ENCODE measurements around the gene JCAD.

Gene JCAD

DNA sequence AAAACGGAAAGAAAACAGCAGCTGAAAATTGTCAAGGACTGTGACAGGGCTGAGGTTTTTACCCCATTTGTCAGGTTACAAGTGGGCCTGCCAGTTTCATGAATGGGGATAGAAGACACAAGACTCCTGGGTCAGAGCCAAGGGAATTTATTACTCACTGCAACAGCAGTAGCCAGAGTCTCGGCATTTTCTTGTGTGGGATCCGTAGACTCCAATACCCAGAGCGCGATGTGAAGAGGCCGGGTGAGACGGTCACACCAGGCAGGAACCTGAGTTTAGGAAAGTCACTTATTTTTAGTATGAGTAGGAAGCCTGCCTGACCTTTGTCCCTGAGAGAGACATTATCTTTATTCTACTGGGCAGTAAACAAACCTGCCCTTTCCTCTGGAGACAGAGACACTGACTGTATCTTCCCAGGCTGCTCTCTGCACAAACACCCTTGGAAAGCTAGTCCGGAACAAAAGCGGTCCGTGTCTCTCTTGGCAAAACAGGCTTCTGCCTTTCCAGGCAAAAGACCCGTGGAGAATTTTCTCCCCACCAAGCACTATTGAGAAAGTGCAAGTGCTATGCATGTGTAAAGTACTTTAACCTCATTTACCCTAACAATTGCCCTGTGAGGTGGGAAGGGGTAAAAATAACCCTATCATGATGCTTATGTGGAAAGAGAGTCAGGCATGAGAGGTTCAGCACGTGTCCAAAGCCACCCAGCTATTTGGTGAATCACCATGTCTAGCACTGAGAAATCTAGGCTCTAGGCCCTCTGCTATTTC, 58.4 kb downstream of the JCAD start:
- no peak overlapping the region for H3K4me3 ChIP-seq (IDR thresholded peaks at IDR 0.05; ENCODE audit: insufficient read depth, low read depth, low read length)
- H3K36me3 ChIP-seq (ENCODE audit: insufficient read depth), result no peaks in the 10 kb centered on the region
- peaks cover 12% of the 10 kb centered on the region for H3K4me1 ChIP-seq (ENCODE audit: low read depth, poor library complexity, severe bottlenecking)
- no peak overlapping the region for H3K4me2 ChIP-seq
- no peak for TF ChIP-seq CTCF (conservative IDR thresholded peaks at IDR 0.05; ENCODE audit: low read depth, low read length)
- no peaks in the 10 kb centered on the region for H3K79me2 ChIP-seq (ENCODE audit: insufficient read depth, low read depth)
- no peaks in the 10 kb centered on the region for H3K27me3 ChIP-seq (ENCODE audit: insufficient read depth, low read depth)
- no peak overlapping the region for H3K27ac ChIP-seq
- H3K9ac ChIP-seq, result no peak overlapping the region
- H4K20me1 ChIP-seq (ENCODE audit: insufficient read depth), result no peaks in the 10 kb centered on the region
- no peak overlapping the region for H2AFZ ChIP-seq (ENCODE audit: low read depth)

- no peak overlapping the region for H3K27ac ChIP-seq
- peak; percentile 99 for TF ChIP-seq CTCF (conservative IDR thresholded peaks at IDR 0.05; ENCODE audit: low read depth, low read length)
- H3K4me3 ChIP-seq (IDR thresholded peaks at IDR 0.05; ENCODE audit: insufficient read depth, low read depth, low read length), result no peak overlapping the region
Observed at GRCh38 chr10:29998142-29998808, 61.1 kb downstream of the JCAD start.

DNA sequence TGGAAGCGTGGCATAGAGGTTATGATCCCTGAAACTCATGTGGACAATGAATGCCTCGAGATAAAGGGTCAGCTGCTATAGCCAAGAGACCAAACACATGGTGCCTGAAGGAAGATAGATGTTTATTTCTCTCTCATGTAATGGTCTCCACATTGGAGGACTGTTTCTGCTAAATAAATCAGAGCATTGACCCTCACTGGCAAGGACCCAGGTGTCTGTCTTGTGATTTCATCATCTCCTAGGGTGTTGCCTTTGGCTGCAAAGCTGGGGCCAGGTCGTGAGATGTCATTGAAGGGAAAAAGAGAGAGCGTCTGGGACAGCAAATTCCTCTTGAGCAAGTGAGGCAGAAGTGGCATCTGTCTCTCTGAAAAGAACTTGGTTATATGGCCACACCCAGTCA, 64.6 kb downstream of the JCAD start:
- Histone ChIP-seq H3K4me1 (ENCODE audit: low read depth, poor library complexity, severe bottlenecking) (no peaks in the 10 kb centered on the region), H3K27ac (no peak overlapping the region), H3K79me2 (ENCODE audit: insufficient read depth, low read depth) (no peaks in the 10 kb centered on the region), H3K4me2 (no peak overlapping the region), H3K36me3 (ENCODE audit: insufficient read depth) (no peaks in the 10 kb centered on the region), H4K20me1 (ENCODE audit: insufficient read depth) (no peaks in the 10 kb centered on the region), H3K9ac (no peak overlapping the region), H3K4me3 (IDR thresholded peaks at IDR 0.05; ENCODE audit: insufficient read depth, low read depth, low read length) (no peak overlapping the region), H3K27me3 (ENCODE audit: insufficient read depth, low read depth) (no peaks in the 10 kb centered on the region), H2AFZ (ENCODE audit: low read depth) (no peak overlapping the region)
- no peak for TF ChIP-seq CTCF (conservative IDR thresholded peaks at IDR 0.05; ENCODE audit: low read depth, low read length)

More at GRCh38 chr10:29998142-29998808, 61.1 kb downstream of the JCAD start:
- Histone ChIP-seq H4K20me1 (ENCODE audit: insufficient read depth) (no peaks in the 10 kb centered on the region), H2AFZ (ENCODE audit: low read depth) (no peak overlapping the region), H3K4me1 (ENCODE audit: low read depth, poor library complexity, severe bottlenecking) (peaks cover 11% of the 10 kb centered on the region), H3K36me3 (ENCODE audit: insufficient read depth) (no peaks in the 10 kb centered on the region), H3K9ac (no peak overlapping the region), H3K27me3 (ENCODE audit: insufficient read depth, low read depth) (no peaks in the 10 kb centered on the region), H3K4me2 (no peak overlapping the region), H3K79me2 (ENCODE audit: insufficient read depth, low read depth) (no peaks in the 10 kb centered on the region)

DNA sequence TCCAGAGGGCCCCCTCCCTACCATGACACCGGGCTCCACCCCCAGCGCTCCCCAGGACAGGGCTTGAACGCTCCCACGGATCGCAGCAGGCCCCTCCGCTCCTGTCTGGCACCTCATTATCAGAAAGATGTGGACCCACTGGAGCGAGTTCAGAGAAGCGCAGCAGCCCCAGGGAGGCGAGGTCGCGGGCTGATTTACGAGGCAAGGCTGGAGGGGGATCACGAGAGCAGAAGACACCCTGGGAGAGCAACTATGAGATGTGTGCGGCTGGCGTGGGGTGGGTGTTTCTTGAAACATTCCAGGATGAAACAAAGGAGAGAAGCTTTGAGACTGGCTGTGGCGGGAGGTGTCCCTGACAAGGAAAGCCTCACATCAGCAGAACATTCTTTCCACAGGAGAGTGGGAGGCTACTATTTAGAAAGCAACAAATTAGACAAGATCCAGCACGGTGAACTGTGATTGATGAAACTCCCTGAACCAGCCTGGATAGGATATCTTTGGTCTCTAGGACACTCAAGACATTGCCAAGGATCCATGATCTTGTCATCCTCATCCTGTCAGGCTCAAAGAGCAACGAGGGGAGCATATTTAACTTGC, 66.0 kb downstream of the JCAD start:
- Histone ChIP-seq H3K9ac (no peak overlapping the region), H3K27me3 (ENCODE audit: insufficient read depth, low read depth) (no peaks in the 10 kb centered on the region), H3K4me1 (ENCODE audit: low read depth, poor library complexity, severe bottlenecking) (no peaks in the 10 kb centered on the region), H3K27ac (no peak overlapping the region), H2AFZ (ENCODE audit: low read depth) (no peak overlapping the region), H3K4me2 (no peak overlapping the region), H3K36me3 (ENCODE audit: insufficient read depth) (no peaks in the 10 kb centered on the region), H3K79me2 (ENCODE audit: insufficient read depth, low read depth) (no peaks in the 10 kb centered on the region), H4K20me1 (ENCODE audit: insufficient read depth) (no peaks in the 10 kb centered on the region), H3K4me3 (IDR thresholded peaks at IDR 0.05; ENCODE audit: insufficient read depth, low read depth, low read length) (no peak overlapping the region)
- no peak for TF ChIP-seq CTCF (conservative IDR thresholded peaks at IDR 0.05; ENCODE audit: low read depth, low read length)

Data from KMS-11 (cell line).